ENCODE results near the gene MYOF. TPM values are rescaled to one million over a fixed set of nuclear protein-coding genes. Genes with fewer than 3 reads are reported as not detected.

The MYOF gene
- total RNA-seq, 4 donors from 2014 or later = 41.2 to 114 (median 86.9) TPM

DNA sequence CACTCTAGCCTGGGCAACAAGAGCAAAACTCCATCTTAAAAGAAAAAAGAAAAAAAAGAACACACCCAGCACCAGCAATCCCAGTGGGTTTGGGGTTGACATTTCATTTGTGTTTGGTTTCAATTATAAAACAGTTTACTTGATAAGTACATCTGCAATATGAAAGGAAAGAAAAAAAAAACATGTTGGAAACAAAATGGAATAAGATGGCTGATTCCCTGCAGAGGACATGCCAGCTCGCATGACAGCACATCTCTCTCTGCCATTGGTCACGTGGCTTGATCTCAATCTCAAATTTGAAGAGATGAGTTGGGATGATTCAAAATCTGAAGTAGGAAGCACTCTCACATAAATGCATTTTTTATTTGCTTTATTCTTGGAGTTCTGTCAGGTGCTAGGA lies 28.0 kb downstream of the MYOF start:
- H3K27me3 ChIP-seq = no peaks in the 10 kb centered on the region
- no peaks in the 10 kb centered on the region for H3K36me3 ChIP-seq
- no peak for TF ChIP-seq POLR2A (IDR thresholded peaks at IDR 0.05)
- H3K27ac ChIP-seq = no peak overlapping the region
- no peak for DNase-seq
- H3K9me3 ChIP-seq = no peaks in the 10 kb centered on the region
- no peak overlapping the region for H3K4me3 ChIP-seq
- intact Hi-C loops (cut with DNase I; ENCODE audit: low total_unique reads) = no loop called here
- peaks cover 0 to 7% of the 10 kb centered on the region in 2 donors for H3K4me1 ChIP-seq

GRCh38 chr10:93452143-93452542 lies 30.0 kb downstream of the MYOF start:
- Histone ChIP-seq H3K4me3 (no peak overlapping the region), H3K4me1 (no peaks in the 10 kb centered on the region), H3K9me3 (no peaks in the 10 kb centered on the region), H3K27ac (no peak overlapping the region), H3K27me3 (no peaks in the 10 kb centered on the region), H3K36me3 (no peaks in the 10 kb centered on the region)
- TF ChIP-seq CTCF (IDR thresholded peaks at IDR 0.05) (no peak), POLR2A (IDR thresholded peaks at IDR 0.05) (no peak)
- no peak for DNase-seq
- intact Hi-C loops (cut with DNase I; ENCODE audit: low total_unique reads) = no loop called here

- Histone ChIP-seq H3K9me3 (no peaks in the 10 kb centered on the region), H3K36me3 (no peaks in the 10 kb centered on the region), H3K27me3 (no peaks in the 10 kb centered on the region), H3K4me1 (no peaks in the 10 kb centered on the region), H3K27ac (no peak overlapping the region), H3K4me3 (no peak overlapping the region)
- TF ChIP-seq POLR2A (IDR thresholded peaks at IDR 0.05) (no peak), CTCF (IDR thresholded peaks at IDR 0.05) (no peak)
- intact Hi-C loops (cut with DNase I; ENCODE audit: low total_unique reads) = no loop called here
- no peak for DNase-seq
These were observed 30.7 kb downstream of the MYOF start for GRCh38 chr10:93451244-93451947.

- peak overlapping the region in 1 of 2 donors; percentile 45 for H3K27ac ChIP-seq
- TF ChIP-seq POLR2A (IDR thresholded peaks at IDR 0.05) = no peak
- no peak for TF ChIP-seq CTCF (IDR thresholded peaks at IDR 0.05)
- intact Hi-C loops (cut with DNase I; ENCODE audit: low total_unique reads) = no loop called here
- no peaks in the 10 kb centered on the region for H3K9me3 ChIP-seq
- DNase-seq = no peak
- H3K4me1 ChIP-seq = peaks cover 7 to 12% of the 10 kb centered on the region in 2 donors
- no peaks in the 10 kb centered on the region for H3K27me3 ChIP-seq
- no peak overlapping the region for H3K4me3 ChIP-seq
- no peaks in the 10 kb centered on the region for H3K36me3 ChIP-seq
These were observed 34.2 kb downstream of the MYOF start for GRCh38 chr10:93447970-93448369.

DNA sequence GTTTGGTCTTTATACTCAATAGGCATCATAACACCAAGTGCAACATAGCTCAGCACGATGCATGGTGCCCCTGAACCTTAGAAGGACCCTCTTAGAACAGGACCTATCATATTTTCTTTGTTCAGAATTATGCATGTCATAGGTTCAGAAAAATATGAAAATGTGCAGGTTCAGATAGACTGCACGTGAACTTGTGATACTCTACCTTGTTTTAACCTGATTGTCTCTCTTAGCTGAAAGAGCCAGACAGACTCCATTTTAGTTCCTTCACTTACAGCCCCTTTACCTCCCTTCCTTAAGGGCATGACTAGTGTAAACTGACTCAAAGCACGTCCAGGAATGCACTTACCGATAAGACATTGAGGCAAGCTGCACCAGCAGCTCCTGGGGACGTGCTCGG lies 35.1 kb downstream of the MYOF start:
- Histone ChIP-seq H3K4me1 (peaks cover 12 to 16% of the 10 kb centered on the region in 2 donors), H3K4me3 (no peak overlapping the region), H3K36me3 (no peaks in the 10 kb centered on the region), H3K9me3 (no peaks in the 10 kb centered on the region), H3K27ac (peak overlapping the region in 1 of 2 donors; percentile 98), H3K27me3 (no peaks in the 10 kb centered on the region)
- peak in 1 of 2 donors; percentile 11 for DNase-seq
- intact Hi-C loops (cut with DNase I; ENCODE audit: low total_unique reads) = no loop called here
- TF ChIP-seq POLR2A (IDR thresholded peaks at IDR 0.05) = no peak
- no peak for TF ChIP-seq CTCF (IDR thresholded peaks at IDR 0.05)
